GM12864 (cell line): Measurements from ENCODE around the gene DDC.

Experiments
- DNase-seq: peaks from one replicate; pipeline ENCODE4 v3.0.0-alpha.2; 2011; ENCODE audit warnings: low read depth
- H3K4me3 ChIP-seq: 2 replicates; pipeline ENCODE4 v1.5.1; 2011; ENCODE audit warnings: mild to moderate bottlenecking, low read depth, low read length, control low read depth
- TF ChIP-seq, protein P1 (sequence below): IDR thresholded peaks from 2 replicates; pipeline ENCODE4 v1.5.1; 2011; ENCODE audit warnings: low read depth, mild to moderate bottlenecking, moderate library complexity, low read length, control low read depth, inconsistent platforms; ENCODE audit errors: missing control alignments

Gene DDC

DNA sequence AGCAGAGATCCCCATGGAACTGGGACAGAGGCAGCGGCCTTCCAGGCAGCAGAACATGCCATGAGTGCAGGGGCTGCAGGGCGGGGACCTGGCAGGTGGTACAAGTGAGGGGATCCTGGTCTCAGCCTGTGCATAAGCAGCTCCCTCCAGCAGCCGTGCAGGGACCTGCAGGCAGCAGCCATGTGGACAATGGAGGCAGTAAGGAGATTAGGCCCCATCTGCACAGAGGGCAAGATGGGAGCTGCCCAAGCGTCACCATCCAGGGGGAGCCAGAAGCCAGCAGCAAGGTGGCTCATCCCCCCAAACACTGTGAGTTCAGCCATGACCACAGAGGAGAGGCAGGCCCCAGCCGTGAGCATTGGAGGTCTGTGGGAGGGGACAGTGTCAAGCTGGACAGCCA is 3.1 kb downstream of the DDC start:
- TF ChIP-seq, protein P1, sequence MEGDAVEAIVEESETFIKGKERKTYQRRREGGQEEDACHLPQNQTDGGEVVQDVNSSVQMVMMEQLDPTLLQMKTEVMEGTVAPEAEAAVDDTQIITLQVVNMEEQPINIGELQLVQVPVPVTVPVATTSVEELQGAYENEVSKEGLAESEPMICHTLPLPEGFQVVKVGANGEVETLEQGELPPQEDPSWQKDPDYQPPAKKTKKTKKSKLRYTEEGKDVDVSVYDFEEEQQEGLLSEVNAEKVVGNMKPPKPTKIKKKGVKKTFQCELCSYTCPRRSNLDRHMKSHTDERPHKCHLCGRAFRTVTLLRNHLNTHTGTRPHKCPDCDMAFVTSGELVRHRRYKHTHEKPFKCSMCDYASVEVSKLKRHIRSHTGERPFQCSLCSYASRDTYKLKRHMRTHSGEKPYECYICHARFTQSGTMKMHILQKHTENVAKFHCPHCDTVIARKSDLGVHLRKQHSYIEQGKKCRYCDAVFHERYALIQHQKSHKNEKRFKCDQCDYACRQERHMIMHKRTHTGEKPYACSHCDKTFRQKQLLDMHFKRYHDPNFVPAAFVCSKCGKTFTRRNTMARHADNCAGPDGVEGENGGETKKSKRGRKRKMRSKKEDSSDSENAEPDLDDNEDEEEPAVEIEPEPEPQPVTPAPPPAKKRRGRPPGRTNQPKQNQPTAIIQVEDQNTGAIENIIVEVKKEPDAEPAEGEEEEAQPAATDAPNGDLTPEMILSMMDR: no peak
- H3K4me3 ChIP-seq: no peak overlapping the region
- DNase-seq: no peak

DNA sequence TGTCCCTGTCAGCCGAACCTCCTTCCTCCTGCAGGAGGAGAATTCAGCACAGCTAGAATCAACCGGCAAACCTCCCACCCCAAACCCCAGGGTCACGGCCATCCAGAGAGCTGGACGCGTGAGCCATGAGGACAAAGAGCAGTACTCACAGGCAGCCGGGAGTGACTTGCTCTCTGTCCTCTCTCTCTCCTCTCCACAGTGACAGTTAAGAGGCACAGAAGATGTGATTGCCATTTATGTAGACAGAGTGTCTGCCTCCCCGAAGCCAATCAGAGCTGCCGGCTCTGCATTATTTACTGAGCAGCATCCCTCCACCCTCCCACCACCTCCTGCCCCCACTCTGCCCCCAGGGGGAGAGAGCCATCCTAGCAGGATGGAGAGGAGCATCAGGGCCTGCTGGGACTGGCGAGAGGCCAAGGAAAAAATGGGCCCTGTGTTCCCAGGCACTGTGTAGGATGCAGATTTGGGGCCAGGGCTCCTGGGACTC is 4.3 kb downstream of the DDC start:
- TF ChIP-seq, protein P1: no peak
- DNase-seq: no peak
- H3K4me3 ChIP-seq: no peak overlapping the region

DNA sequence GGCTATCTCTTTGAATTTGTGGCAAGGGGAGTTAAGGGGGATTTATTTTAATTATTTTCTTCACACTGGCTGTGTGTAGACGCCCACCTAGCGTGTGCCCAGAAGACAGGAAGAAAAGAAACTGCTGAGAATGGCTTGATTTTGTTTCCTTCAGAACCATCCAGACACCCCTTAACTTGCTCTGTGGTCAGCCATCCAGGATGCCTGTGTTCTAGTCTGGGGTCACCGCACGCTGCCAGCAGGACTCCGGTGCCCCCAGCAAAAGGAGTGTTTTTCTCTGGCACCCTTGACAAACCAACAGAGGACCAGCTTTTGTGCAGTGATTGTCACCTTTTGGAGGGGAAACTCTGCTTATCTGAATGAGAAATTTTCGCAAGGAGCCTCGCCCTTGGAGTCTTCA is 5.3 kb downstream of the DDC start:
- DNase-seq: no peak
- TF ChIP-seq, protein P1: no peak
- no peak overlapping the region for H3K4me3 ChIP-seq

DNA sequence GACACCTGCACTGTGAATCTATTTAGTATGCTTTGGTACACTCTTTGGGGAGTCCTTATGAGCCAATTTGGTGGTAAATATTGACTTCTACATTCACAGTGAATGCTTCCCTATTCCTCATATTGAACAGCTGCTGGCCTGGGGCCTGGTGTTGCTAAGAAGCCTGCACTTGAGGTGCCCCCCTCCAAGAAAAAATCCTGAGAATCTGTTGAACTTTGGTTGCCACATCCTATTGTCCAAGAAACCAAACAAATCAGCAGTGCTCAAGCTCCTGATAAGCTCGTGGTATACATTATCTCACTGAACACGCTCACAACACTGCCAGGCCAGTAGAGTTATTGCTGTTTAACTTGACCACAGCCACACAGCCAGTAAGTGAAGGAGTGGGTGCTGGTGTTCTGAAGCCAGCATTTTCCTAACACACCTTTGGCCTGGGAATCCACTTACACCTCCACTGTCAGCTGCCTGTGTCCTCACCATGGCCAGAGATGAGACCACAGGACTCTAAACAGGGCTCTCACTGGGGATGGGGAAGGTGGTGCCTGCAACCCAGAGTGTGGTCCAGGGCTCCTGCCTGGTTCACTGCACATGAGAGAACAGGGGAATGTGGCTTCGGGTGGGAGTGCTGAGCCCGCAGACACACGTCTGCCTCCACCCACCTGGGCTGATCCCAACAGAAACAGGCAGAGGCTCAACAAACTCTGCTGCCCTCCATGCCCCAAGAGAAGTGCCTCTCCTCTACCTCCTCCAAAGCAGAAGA is 6.7 kb downstream of the DDC start:
- H3K4me3 ChIP-seq: no peak overlapping the region
- DNase-seq: no peak
- TF ChIP-seq, protein P1: no peak

DNA sequence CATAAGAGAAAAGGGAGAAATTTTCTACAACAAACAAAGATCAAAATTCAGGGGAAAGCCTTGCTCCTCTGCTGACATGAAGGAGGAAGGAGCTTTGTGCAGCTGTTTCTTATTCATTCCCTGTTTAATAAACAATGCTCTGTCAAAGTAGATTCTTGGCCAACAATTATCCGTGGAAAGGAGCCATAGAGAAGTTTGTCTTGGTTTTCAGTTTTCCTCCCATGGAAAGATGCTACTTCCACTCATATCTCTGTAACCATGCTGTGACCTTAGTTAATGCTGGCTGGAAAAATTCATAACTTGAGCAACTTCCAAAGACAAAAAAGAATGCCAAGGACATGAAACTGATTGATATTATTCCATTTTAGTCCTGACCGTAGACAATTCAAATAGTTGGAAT is 8.1 kb downstream of the DDC start:
- H3K4me3 ChIP-seq: no peak overlapping the region
- TF ChIP-seq, protein P1: no peak
- DNase-seq: no peak

DNA sequence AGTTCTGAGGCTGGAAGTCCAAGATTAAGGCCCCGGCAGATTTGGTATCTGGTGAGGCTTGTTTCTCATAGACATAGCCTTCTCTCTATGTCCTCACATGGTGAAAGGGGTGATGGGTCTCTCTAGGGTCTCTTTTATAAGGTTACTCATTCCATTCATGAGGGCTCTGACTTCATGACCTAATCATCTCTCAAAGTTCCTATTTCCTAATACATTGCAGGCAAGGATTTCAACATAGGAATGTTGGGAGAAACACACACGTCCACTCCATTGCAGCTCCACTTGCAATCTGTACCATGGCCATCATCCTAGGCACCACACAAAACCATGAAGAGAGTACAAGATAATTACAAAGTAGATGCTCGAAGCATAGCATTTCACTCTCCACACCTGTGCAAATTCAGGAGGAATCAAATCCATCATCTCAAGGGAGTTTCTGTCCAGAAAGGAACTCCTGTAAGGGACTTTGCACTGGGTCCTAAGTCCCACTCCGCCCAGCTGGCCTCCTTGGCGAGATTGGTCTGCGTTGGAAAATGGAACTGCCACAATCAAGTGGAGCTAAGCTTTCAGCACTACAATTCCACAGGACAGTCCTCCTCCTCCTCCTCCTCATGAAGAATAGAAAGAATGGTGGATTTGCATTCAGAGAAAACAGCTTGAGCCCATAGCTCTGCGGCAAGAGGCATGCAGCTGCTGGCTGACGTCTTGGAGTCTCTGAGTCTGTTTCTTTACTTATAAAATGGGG is 8.8 kb downstream of the DDC start:
- TF ChIP-seq, protein P1: no peak
- H3K4me3 ChIP-seq: no peak overlapping the region

DNA sequence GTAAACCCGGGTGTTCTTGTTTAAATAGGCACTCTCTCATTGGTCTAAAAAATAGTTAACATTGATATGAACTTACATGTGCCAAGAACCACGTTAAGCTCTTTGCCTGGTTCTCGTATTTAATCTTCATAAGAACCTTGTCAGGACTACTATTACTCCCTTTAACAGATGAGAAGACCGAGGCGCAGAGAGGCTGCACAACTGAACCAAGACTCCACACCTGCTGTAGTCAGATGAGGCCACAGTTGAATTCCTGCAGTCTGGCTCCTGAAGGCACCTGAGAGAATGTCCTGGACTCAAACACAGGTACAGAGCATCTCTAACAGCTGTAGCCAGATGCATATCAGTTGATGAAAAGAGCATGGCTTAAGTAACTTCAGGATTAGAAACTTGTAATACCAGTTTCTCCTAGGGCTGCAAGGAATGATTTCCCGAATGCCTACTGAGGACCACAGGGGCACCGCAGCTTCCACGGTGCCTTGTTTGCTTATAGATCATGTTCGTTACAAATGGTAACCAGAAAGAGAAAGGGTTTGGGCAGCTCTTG is 9.5 kb downstream of the DDC start:
- DNase-seq: no peak
- no peak overlapping the region for H3K4me3 ChIP-seq
- TF ChIP-seq, protein P1: no peak

More for the DNA sequence above, 8.8 kb downstream of the DDC start:
- DNase-seq: no peak
